WTC11 (cell line): ENCODE data around the gene URB1. TPM values are rescaled to one million over a fixed set of nuclear protein-coding genes. Genes with fewer than 3 reads are reported as not detected.

ENCODE experiments used
- ATAC-seq: fragments of 200-7000 bp; cut with Tn5 transposase; 2 replicates; pipeline ENCODE4 v1.10.0; 2021; ENCODE audit warnings: mild to moderate bottlenecking, moderate library complexity
- CTCF ChIA-PET: fragments of 300-600 bp; sonication (Branson Sonifier 250); formaldehyde crosslinking; loops from one replicate; lab custom pipeline; 2021; ENCODE audit warnings: antibody characterized with exemption; lab: Charles Lee
- POLR2A ChIA-PET: fragments of 350-600 bp; sonication (Branson Sonifier 250); formaldehyde crosslinking; loops from one replicate; lab custom pipeline; 2021; ENCODE audit warnings: antibody characterized with exemption; lab: Charles Lee
- DNase-seq: peaks from one replicate; pipeline ENCODE4 v3.0.0; 2021; ENCODE audit warnings: low spot score
- H3K27ac Mint-ChIP-seq: 2 replicates; pipeline ENCODE4 v1.8.0; 2021; ENCODE audit warnings: mixed read lengths
- H3K27me3 Mint-ChIP-seq: 2 replicates; pipeline ENCODE4 v1.8.0; 2021; ENCODE audit warnings: low read depth, mild to moderate bottlenecking, moderate library complexity, mixed read lengths
- H3K36me3 Mint-ChIP-seq: 2 replicates; pipeline ENCODE4 v1.8.0; 2021; ENCODE audit warnings: mixed read lengths
- H3K4me1 Mint-ChIP-seq: 2 replicates; pipeline ENCODE4 v1.8.0; 2022; ENCODE audit warnings: mixed read lengths
- H3K4me3 Mint-ChIP-seq: 2 replicates; pipeline ENCODE4 v1.8.0; 2021; ENCODE audit warnings: mild to moderate bottlenecking, moderate library complexity, mixed read lengths
- H3K9me3 Mint-ChIP-seq: 2 replicates; pipeline ENCODE4 v1.8.0; 2021; ENCODE audit warnings: mixed read lengths
- AFF4 ChIP-seq: sonication (generic); formaldehyde crosslinking; IDR thresholded peaks from 2 replicates; pipeline ENCODE4 v1.8.1; 2023; ENCODE audit warnings: mild to moderate bottlenecking, missing genetic modification reagents, borderline replicate concordance
- ATF6 ChIP-seq: sonication (generic); formaldehyde crosslinking; IDR thresholded peaks from 2 replicates; pipeline ENCODE4 v1.8.1; 2023; ENCODE audit warnings: mild to moderate bottlenecking, missing genetic modification reagents
- FOXJ3 ChIP-seq: sonication (generic); formaldehyde crosslinking; IDR thresholded peaks from 2 replicates; pipeline ENCODE4 v1.9.0; 2021; ENCODE audit warnings: missing genetic modification reagents, mild to moderate bottlenecking, borderline replicate concordance
- FOXK1 ChIP-seq: sonication (generic); formaldehyde crosslinking; IDR thresholded peaks from 2 replicates; pipeline ENCODE4 v1.8.0; 2022; ENCODE audit warnings: mild to moderate bottlenecking, moderate library complexity, missing genetic modification reagents
- GABPB1 ChIP-seq: sonication (generic); formaldehyde crosslinking; IDR thresholded peaks from 2 replicates; pipeline ENCODE4 v1.8.1; 2023; ENCODE audit warnings: mild to moderate bottlenecking, missing genetic modification reagents
- GRHL2 ChIP-seq: fragments of 250-450 bp; sonication (Bioruptor Pico); IDR thresholded peaks from 2 replicates; pipeline ENCODE4 v1.8.0; 2022; ENCODE audit warnings: mild to moderate bottlenecking, moderate library complexity; ENCODE audit not compliant: insufficient replicate concordance, severe bottlenecking
- HMGXB4 ChIP-seq: sonication (generic); formaldehyde crosslinking; IDR thresholded peaks from 2 replicates; pipeline ENCODE4 v1.8.1; 2023; ENCODE audit warnings: mild to moderate bottlenecking, moderate library complexity, missing genetic modification reagents
- IRF1 ChIP-seq: sonication (generic); formaldehyde crosslinking; IDR thresholded peaks from 2 replicates; pipeline ENCODE4 v1.8.0; 2023; ENCODE audit warnings: missing genetic modification reagents
- KAT7 ChIP-seq: sonication (generic); formaldehyde crosslinking; IDR thresholded peaks from 2 replicates; pipeline ENCODE4 v1.8.1; 2023; ENCODE audit warnings: missing genetic modification reagents, mild to moderate bottlenecking, borderline replicate concordance
- NFATC4 ChIP-seq: fragments of 250-450 bp; sonication (Bioruptor Pico); IDR thresholded peaks from 2 replicates; pipeline ENCODE4 v1.9.0; 2021; ENCODE audit warnings: mild to moderate bottlenecking
- NFE2L1 ChIP-seq: sonication (generic); formaldehyde crosslinking; IDR thresholded peaks from 2 replicates; pipeline ENCODE4 v1.8.1; 2023; ENCODE audit warnings: missing genetic modification reagents
- PRDM15 ChIP-seq: sonication (generic); formaldehyde crosslinking; IDR thresholded peaks from 2 replicates; pipeline ENCODE4 v1.8.0; 2022; ENCODE audit warnings: missing genetic modification reagents
- RORB ChIP-seq: fragments of 250-450 bp; sonication (Bioruptor Pico); IDR thresholded peaks from 2 replicates; pipeline ENCODE4 v1.9.0; 2021; ENCODE audit warnings: mild to moderate bottlenecking
- ZMAT4 ChIP-seq: fragments of 250-450 bp; sonication (Bioruptor Pico); IDR thresholded peaks from 2 replicates; pipeline ENCODE4 v1.9.0; 2021; ENCODE audit warnings: mild to moderate bottlenecking
- ZNF396 ChIP-seq: fragments of 250-450 bp; sonication (Bioruptor Pico); IDR thresholded peaks from 2 replicates; pipeline ENCODE4 v1.8.0; 2021; ENCODE audit warnings: mild to moderate bottlenecking, moderate library complexity, borderline replicate concordance
- ZNF512 ChIP-seq: sonication (generic); formaldehyde crosslinking; IDR thresholded peaks from 2 replicates; pipeline ENCODE4 v1.8.1; 2022; ENCODE audit warnings: missing genetic modification reagents, borderline replicate concordance
- total RNA-seq: library from RNA; stranded (reverse); gene quantifications from 3 replicates; pipeline ENCODE4 v1.2.3, GENCODE V29; 2021

The URB1 gene
- total RNA-seq, 1 experiment from 2014 or later = 38.7 TPM

GRCh38 chr21:32332463-32332951, 60.3 kb downstream of the URB1 start (continued):
- no peak for TF ChIP-seq AFF4
- no peak for TF ChIP-seq RORB (CRISPR knock-in tag)
- TF ChIP-seq NFATC4 (CRISPR knock-in tag) = no peak
- TF ChIP-seq GABPB1 (CRISPR knock-in tag) = no peak
- TF ChIP-seq IRF1 (CRISPR knock-in tag) = no peak
- no peak for TF ChIP-seq KAT7 (CRISPR knock-in tag)
- TF ChIP-seq GRHL2 (CRISPR knock-in tag) = no peak
- no peak for TF ChIP-seq ATF6
- no peak for TF ChIP-seq HMGXB4 (CRISPR knock-in tag)
- TF ChIP-seq FOXK1 = no peak
- no peak for TF ChIP-seq FOXJ3 (CRISPR knock-in tag)

- Mint-ChIP-seq H3K27ac (peak overlapping the region; percentile 63; the same call in 1 of the 2 replicates), H3K36me3 (peaks cover 78% of the 10 kb centered on the region), H3K27me3 (no peaks in the 10 kb centered on the region), H3K4me1 (peaks cover 7% of the 10 kb centered on the region; the same call in 1 of the 2 replicates), H3K4me3 (no peak overlapping the region), H3K9me3 (no peaks in the 10 kb centered on the region)
- DNase-seq = no peak
- ChIA-PET CTCF (no interaction called here), POLR2A (interaction anchor here (0.5 kb wide), 1 partner anchor 29 kb away, joined by 3 read pairs; no protein-coding TSS in a partner anchor)
- no peak; the same call in 1 of the 2 replicates for ATAC-seq
- TF ChIP-seq ZNF512 (CRISPR knock-in tag) = no peak
- TF ChIP-seq ZMAT4 (CRISPR knock-in tag) = no peak
- no peak for TF ChIP-seq PRDM15
- no peak for TF ChIP-seq HMGXB4 (CRISPR knock-in tag)
- no peak for TF ChIP-seq GABPB1 (CRISPR knock-in tag)
- no peak for TF ChIP-seq FOXK1
- no peak for TF ChIP-seq ZNF396 (CRISPR knock-in tag)
- no peak for TF ChIP-seq NFE2L1
Measured at GRCh38 chr21:32331444-32332305, 61.1 kb downstream of the URB1 start.
